GM10847 (cell line): Measurements from ENCODE around the gene CSMD2.

Source experiments
- POLR2A ChIP-seq: IDR thresholded peaks from 2 replicates; pipeline ENCODE4 v1.6.1; 2011; ENCODE audit not compliant: insufficient read length; ENCODE audit errors: extremely low read depth

The CSMD2 gene

DNA sequence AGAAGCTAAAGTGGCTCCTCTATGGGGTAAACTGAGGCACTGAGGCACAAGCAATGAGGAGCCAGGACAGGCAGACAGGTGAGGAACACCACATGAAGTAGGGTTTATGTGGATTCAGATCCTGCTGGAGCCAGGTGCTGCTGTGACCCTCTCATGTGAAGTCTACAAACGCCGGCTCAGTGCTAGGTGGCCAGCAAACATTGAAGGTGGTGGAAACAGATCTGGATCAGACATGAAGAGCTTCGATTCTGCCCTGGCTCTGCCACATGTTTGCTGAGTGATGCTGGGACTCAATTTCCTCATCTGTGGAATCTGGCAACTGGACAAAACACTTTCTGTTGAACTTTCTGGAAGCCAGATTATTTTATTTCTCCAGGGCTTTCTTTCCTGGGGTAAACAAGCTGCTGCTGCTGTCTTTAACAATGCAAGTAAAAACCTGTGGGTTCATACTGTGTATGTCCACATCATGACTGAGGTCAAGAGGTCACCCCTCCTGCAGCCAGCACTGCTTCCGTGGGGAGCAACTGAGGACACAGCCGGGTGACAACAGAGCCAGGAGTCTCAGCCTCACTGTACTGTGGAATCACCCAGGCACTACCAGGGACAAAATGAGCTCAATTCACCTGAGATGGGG is 267.8 kb downstream of the CSMD2 start:
- TF ChIP-seq POLR2A = no peak

DNA sequence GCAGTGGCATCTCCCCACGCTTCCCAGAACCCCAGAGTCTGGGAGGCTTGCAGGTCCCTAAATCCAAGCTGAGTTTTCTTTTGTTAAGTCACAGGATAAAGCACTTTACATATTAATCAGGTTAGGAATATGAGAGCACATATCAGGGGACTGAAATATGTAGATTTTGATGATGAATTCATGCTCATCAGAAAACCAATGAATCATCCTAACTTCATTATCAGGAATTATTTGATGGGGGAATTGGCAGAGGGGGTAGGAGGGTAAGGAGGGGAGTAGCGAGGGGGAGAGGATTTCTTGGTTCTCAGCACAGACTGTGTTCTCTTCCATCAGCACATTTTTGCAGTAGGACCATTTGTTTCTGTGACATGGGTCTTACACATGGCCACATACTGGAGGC is 269.1 kb downstream of the CSMD2 start:
- no peak for TF ChIP-seq POLR2A

DNA sequence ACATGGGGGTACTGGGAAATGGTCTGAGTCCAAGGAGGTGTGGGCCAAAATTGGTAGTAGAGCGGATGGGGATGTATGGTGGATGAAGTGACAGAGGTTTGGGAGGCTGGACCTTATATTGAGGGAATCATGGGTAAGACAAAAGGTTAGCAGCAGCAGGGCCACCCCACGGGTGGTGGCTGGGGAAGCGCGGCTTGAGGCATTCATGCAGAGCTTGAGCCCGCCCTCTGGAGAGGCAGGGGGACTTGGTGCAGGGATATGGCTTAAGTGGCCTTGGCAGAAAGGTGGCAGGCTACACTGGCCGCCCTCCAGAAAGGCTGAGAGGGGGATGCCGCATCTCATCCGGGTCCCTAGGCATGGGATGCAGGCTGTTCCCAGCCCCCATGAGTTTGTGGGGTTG is 269.6 kb downstream of the CSMD2 start:
- no peak for TF ChIP-seq POLR2A

DNA sequence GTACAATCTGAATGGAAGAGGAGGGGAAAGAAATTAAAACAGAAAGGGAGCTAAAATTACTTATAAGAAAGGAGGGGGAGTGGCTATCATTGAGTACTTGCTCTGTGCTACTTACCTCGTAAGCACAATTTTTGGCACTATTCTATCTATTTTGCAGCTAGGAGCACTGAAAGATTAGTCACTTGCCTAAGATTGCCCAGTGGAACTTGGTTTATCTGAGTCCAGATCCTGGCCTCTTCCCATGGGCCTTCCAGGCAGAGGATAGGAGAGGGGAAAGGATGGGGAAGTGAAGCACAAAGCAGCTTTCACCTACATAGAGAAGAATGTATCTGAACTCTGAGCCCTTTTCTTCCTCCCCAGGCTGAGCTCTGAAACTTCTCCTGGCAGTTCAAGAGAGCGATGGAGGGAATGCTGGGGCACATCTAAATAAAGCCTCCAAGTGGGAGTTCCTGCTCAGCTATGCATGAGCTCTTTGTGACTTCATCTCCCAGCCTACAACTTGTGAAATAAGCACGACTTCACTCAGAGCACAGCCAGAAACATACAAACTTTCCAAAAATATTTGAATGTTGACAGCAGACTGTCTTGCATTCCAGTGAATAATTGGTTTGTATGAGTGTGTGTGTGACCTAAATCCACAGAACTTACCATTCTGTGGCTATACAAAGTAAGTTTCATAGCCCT is 271.7 kb downstream of the CSMD2 start:
- no peak for TF ChIP-seq POLR2A

DNA sequence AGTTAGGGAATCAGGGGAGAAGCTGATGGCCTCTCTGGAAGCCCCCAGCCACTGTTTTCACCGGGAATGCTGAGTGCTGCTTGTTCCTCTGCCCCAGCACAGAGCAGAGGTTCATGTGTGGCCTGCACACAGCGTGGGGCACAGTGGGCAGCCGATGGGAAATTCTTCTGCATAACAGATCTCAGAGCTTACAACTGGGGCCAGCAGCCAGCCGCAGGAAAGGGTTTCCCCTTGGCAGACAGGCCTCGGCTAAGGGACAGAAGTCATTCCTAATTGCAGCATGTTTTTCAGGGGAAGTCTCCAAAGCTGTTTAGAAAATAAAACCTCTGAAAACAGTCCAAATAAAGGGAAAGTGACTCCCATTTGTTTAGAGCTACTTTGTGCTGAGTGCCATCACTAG is 278.5 kb downstream of the CSMD2 start:
- no peak for TF ChIP-seq POLR2A

DNA sequence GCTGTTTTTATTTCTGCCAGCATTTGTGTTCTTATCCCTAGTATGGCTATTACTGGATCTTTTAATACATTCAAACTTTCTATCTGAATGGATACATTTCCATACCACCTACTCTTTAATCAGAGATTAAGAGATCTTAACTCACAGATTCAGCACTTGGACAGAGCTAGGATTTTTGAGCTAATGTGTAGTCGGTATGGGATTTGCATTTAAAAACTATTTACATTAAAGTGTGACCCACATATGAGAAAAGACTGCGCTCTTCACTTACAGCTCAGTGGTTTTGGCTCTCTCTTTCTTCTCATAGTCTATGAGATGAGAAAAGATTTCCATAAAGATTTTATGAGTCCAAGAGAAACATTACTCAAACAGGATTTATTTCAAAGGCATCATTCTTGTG is 284.7 kb downstream of the CSMD2 start:
- TF ChIP-seq POLR2A = no peak

DNA sequence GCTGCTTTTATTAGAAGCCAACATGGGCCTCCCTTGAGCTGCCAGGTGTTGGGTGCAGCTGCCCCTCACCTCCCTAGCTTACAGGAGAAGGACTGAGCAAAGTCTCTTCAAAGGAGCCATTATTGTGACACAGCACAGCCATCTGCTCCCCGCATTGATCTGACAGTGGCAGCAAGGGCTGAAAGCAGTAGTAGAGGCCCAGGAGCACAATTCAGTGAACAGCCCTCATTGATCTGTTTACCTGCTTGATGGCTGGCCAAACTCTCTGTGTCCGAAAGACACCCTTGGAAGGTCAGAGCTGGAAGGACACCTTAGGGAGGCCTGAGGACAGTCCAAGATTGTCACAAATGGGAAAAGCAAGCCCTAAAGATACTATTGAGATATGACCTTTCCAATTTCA is 286.6 kb downstream of the CSMD2 start:
- no peak for TF ChIP-seq POLR2A

DNA sequence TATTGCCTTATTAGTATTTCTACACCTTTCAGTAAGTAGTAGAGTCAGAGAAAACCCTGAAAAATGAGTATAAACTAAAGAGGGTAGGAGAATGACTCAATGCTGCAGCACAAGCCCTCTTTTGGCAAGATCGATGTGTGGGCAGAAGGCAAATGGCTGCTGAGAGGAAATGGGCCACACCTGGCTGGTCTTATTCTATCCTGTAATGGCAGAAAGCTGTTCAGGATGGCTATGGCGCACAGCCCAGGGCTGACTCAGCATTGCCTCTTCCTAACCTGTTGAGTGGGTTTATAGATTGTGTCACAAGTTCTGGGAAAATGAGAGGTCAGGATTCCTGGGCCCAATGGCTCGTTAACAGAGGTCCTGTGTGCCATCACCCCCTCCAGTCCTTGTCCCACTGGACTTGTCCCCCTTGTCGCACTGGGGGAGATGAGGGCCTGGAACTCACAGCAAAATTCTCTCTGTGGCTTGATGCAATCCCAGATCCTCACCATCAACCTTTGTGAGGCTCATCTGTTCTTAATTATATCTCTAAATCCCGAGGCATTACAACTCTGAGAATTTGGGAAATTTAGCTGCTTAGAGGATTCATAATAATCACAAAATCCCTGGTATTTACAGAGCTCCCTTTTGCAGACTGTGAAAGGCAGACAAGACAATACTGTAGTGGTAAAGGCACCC is 287.9 kb downstream of the CSMD2 start:
- TF ChIP-seq POLR2A = no peak

DNA sequence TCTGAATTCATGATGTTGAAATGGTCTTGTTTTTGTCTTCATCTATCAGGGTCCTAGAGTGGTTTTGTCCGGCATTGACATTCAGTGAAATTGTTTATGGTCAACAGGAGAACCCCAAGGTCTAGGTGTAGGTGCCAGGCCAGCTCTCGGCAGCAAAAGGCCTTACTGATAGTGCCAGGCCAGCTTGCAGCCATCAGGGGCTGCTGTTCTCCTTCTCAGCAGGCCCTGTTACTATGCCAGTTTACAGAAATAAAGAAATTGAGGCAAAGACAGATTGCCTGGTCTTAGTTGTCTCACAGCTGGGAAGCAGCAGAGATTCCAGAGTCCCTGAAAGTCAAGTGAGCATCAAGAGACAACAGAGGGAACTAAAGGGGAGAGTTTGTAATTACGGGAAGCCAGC is 289.2 kb downstream of the CSMD2 start:
- no peak for TF ChIP-seq POLR2A

DNA sequence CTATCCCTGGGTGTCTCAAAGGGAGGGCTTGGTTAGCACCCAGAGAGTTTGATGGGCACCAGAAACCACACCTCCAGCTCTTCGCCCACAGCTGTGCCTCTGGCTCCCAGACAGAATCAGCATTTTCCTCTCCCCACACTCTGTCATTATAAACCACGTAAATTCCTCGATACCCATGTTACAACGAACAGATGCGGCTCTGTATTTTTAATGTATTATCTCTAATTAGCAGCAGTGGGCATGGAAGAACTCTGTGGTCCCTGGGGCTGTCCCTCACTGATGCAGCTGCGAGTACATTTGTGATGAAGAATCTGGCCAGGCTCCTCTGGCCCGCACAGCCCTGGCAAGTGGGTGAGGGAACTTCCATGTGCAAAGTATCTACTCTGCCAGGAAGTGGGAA is 290.4 kb downstream of the CSMD2 start:
- TF ChIP-seq POLR2A = no peak

DNA sequence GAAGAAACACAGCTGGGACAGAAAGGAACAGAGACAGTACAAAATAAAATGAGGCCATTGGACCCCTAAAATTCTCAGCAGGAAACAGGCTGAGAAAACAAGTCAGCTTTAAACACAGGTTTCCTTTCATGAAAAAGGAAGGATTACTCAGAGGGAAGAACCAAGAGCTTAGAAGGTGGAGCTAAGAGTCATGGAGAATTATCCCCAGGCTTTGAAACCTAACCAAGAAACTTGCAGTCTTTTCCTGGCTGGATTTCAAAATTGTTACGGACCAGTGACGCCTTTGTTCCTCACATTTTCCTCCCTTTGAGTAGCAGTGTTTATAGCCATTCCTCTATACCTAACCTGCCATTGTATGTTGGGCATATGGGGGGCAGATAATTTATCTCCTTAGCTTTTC is 292.3 kb downstream of the CSMD2 start:
- no peak for TF ChIP-seq POLR2A

DNA sequence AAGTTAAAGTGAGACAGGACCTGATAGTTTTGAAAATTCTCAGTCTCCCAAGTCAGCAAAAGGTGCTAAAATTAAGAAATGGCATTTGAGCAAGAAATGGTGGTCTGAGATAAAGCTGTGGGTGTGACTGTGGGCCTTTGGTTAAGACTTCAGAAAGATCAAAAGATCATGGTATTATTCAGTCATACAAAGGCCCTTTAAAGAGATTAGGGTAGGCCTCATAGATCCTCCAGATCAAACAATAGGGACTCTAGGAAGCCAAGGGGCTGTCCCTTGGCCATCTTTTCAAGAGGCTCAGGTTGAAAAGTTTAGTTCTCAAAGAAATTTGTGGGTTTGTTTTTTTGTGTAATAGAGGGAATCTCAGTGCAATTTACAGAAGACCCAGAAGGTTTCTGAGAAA is 292.8 kb downstream of the CSMD2 start:
- TF ChIP-seq POLR2A = no peak

DNA sequence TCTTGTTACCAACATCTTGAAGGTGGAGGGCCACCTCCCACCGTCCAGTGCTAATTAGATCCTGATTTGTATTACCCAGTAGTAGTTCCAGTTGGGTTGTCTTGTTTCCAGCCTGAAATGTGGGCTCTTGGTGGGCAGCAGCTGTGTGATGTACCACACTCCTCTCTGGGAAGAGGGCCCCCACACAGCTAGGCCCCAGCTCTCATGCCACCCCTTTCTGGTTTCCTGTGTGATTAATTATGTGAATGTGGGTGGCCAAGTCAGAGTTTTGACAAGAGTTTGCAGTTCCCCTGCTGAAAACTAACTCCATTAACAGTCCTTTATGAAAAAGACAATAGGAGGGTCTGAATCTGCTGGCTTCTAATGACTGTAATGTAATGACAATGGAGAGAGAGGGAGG is 297.3 kb downstream of the CSMD2 start:
- no peak for TF ChIP-seq POLR2A

DNA sequence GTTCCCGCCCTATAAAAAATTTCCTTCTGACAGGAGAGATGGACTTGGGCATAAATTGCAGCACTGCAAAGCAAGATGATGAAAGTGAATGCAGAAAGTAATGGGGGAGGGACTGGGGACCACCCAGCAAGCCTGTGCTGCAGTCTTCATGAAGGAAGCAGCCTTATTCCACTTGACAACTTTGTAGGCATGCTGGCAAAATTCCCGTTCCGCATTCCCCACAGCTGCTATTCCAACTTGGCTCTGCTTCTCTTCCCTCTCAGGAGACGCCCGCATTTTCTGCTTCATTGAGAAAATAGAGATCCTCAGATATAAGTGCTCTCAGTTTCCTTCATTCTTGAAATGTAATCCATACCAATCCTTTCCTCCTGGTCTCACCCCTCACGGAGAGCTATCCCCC is 298.7 kb downstream of the CSMD2 start:
- no peak for TF ChIP-seq POLR2A

DNA sequence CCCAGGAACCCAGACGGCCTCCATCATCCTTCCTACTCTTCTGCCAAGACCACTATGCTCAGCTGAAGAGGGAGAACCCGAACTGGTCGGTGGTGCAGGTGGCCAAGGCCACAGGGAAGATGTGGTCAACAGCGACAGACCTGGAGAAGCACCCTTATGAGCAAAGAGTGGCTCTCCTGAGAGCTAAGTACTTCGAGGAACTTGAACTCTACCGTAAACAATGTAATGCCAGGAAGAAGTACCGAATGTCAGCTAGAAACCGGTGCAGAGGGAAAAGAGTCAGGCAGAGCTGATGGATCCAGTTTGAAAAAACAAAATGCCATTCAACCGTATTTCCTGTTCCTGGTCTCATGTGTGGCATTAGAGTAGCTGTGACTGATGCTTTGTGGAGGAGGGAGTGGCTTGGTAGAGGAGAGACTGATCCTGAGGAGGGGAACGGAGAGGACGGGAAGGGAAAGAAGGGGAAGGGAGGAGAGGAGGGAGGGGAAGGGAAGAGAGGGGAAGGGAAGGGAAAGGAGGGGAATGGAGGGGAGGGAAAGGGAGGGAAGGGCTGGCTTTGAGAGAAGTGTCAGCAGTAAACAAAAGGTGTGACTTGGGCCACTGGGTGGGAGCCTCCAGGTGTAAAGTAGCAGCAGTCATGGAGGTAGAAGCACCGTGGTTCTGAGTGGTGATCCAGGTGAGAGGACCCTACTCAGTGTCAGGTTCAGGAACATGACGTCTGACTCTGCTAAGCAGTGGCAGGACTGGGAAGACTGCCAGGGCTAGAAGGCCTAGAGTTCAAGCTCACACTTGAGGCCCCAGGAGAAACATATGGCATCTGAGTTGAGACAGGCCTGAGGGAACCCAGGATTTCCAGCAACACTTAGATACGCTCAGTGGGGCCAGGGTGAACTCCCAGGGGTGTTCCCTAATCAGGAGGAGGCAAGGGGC is 300.3 kb downstream of the CSMD2 start:
- TF ChIP-seq POLR2A = no peak
